Activated CD4-positive, alpha-beta T cell treated with anti-CD3 and anti-CD28 coated beads, Interleukin-2, amount 10 ng/mL, durations not matched to agents 7 days and 5 days (primary cell): ENCODE data around the gene EIF5A. TPM values are rescaled to one million over a fixed set of nuclear protein-coding genes. Genes with fewer than 3 reads are reported as not detected.
A peak's percentile ranks its signal among the peaks of the same experiment; 100 is the strongest.

Experiments used
- CTCF ChIA-PET: fragments of 350-600 bp; sonication (Branson Sonifier 250); formaldehyde crosslinking; loops from one replicate; lab custom pipeline; 2021; ENCODE audit warnings: antibody characterized with exemption; lab: Charles Lee
- POLR2A ChIA-PET: fragments of 350-600 bp; sonication (Branson Sonifier 250); formaldehyde crosslinking; loops from one replicate; lab custom pipeline; 2021; ENCODE audit warnings: antibody characterized with exemption; lab: Charles Lee
- DNase-seq: peaks from one replicate; pipeline ENCODE4 v3.0.0-alpha.2; 2020
- H3K27ac Mint-ChIP-seq: one replicate; pipeline ENCODE4 v1.8.0; 2021; ENCODE audit warnings: mild to moderate bottlenecking, moderate library complexity, mixed read lengths
- H3K27me3 Mint-ChIP-seq: one replicate; pipeline ENCODE4 v1.8.0; 2021; ENCODE audit warnings: mixed read lengths
- H3K36me3 Mint-ChIP-seq: one replicate; pipeline ENCODE4 v1.8.0; 2021; ENCODE audit warnings: low read depth, mixed read lengths
- H3K4me1 Mint-ChIP-seq: one replicate; pipeline ENCODE4 v1.8.0; 2021; ENCODE audit warnings: mixed read lengths
- H3K4me3 Mint-ChIP-seq: one replicate; pipeline ENCODE4 v1.8.0; 2021; ENCODE audit warnings: mild to moderate bottlenecking, moderate library complexity, mixed read lengths
- H3K9me3 Mint-ChIP-seq: one replicate; pipeline ENCODE4 v1.8.0; 2021; ENCODE audit warnings: mixed read lengths
- total RNA-seq, 2 experiments: library from RNA; stranded (reverse); gene quantifications; one replicate each; pipeline ENCODE4 v1.2.3, GENCODE V29; 2021

Gene EIF5A
- total RNA-seq, 2 experiments from 2014 or later: 470 to 502 TPM

DNA sequence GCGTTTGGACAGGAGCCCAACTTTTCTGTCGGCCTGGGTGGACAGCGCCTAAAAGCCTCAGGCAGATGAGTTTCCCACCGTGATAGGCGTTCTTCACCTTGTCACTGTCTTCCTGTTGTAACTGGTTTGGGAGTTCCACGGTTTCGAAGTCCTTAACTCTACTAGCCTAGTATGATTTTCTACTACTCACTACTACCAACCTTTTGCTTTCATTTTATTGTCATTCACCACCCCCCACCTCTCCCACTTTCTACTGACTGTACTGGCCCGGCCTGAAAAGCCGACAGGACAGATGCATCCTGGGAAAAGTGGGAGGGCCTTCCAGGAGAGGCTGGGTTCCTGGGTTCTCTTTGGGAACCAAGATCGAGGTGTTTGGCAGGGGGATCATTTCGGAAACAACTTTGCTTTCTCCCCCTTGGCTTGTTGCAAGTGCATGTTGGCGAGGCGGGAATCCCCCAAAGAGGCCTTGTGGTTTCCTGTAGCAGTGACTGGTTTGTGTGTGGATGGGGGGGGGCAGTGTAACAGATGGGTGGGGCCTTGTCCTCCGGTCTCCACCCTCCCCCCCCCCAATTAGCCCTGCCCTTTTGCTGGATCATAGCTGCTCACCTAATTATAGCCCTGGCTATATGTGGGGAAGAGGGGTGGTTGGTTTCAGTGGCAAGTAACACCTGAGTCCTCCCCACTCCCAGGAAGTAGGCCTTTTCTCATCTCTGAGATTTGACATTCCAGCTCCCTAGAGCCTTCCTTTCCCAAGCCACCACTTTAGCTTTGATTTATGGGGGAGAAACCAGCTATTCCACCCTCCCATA, 1.4 kb downstream of the EIF5A start:
- H3K4me1 Mint-ChIP-seq: peaks cover 53% of the 10 kb centered on the region
- DNase-seq: peak; percentile 89
- H3K9me3 Mint-ChIP-seq: no peaks in the 10 kb centered on the region
- H3K27ac Mint-ChIP-seq: peak overlapping the region; percentile 99
- ChIA-PET POLR2A (interaction anchor here (0.6 kb wide), 1 partner anchor 64 kb away, joined by 5 read pairs; no protein-coding TSS in a partner anchor), CTCF (interaction anchor here (1.0 to 1.8 kb wide), 4 partner anchors 12 to 88 kb away, joined by 3 to 6 read pairs (median 3); no protein-coding TSS in a partner anchor)
- H3K27me3 Mint-ChIP-seq: no peaks in the 10 kb centered on the region
- H3K36me3 Mint-ChIP-seq: peaks cover 52% of the 10 kb centered on the region
- peak overlapping the region; percentile 96 for H3K4me3 Mint-ChIP-seq

DNA sequence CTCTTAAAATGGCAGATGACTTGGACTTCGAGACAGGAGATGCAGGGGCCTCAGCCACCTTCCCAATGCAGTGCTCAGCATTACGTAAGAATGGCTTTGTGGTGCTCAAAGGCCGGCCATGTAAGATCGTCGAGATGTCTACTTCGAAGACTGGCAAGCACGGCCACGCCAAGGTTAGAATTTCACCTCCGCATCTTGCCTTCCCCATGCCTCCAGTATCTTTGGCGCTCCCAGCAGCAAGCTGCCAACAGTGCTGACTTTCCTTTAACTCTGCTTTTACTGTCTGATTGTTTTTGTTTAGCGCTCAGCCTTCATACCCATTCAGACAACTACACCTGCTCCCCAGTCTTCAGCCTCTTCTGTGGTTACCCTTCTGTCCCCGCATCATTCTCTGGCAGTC, 2.2 kb downstream of the EIF5A start:
- H3K4me3 Mint-ChIP-seq: peak overlapping the region; percentile 96
- H3K27me3 Mint-ChIP-seq: no peaks in the 10 kb centered on the region
- CTCF ChIA-PET: interaction anchor here (1.1 to 1.8 kb wide), 4 partner anchors 12 to 25 kb away, joined by 3 to 6 read pairs (median 4); no protein-coding TSS in a partner anchor
- no peak for DNase-seq
- POLR2A ChIA-PET: interaction anchor here (0.5 to 0.6 kb wide), 2 partner anchors 64 to 139 kb away, joined by 3 to 5 read pairs; no protein-coding TSS in a partner anchor
- H3K36me3 Mint-ChIP-seq: peaks cover 58% of the 10 kb centered on the region
- H3K9me3 Mint-ChIP-seq: no peaks in the 10 kb centered on the region
- peak overlapping the region; percentile 99 for H3K27ac Mint-ChIP-seq
- peaks cover 61% of the 10 kb centered on the region for H3K4me1 Mint-ChIP-seq

DNA sequence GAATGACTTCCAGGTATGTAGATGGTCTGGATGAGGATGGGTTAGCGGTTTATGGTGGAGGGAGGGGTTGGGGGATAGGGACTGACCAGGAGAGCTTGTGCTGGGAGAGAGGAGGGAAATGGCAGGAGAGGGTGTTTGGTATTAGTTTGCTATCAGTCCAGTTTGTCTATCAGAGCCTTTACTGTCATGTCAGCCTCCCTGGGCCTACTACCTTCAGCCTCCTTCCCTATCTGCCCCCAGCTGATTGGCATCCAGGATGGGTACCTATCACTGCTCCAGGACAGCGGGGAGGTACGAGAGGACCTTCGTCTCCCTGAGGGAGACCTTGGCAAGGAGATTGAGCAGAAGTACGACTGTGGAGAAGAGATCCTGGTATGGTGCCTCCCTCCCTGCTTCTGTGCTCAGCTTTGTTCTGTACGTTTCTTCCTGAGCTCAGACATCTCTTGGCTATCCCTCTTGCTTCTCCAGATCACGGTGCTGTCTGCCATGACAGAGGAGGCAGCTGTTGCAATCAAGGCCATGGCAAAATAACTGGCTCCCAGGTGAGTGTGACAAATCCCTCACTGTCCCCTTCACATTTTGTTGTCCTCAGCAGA, 3.8 kb downstream of the EIF5A start:
- H3K4me1 Mint-ChIP-seq: peaks cover 63% of the 10 kb centered on the region
- ChIA-PET CTCF (interaction anchor here (0.7 to 1.8 kb wide), 5 partner anchors 10 to 249 kb away, joined by 3 to 6 read pairs (median 4); no protein-coding TSS in a partner anchor), POLR2A (no interaction called here)
- peaks cover 62% of the 10 kb centered on the region for H3K36me3 Mint-ChIP-seq
- H3K27ac Mint-ChIP-seq: no peak overlapping the region
- peak overlapping the region; percentile 96 for H3K4me3 Mint-ChIP-seq
- no peaks in the 10 kb centered on the region for H3K9me3 Mint-ChIP-seq
- DNase-seq: no peak
- H3K27me3 Mint-ChIP-seq: no peaks in the 10 kb centered on the region

DNA sequence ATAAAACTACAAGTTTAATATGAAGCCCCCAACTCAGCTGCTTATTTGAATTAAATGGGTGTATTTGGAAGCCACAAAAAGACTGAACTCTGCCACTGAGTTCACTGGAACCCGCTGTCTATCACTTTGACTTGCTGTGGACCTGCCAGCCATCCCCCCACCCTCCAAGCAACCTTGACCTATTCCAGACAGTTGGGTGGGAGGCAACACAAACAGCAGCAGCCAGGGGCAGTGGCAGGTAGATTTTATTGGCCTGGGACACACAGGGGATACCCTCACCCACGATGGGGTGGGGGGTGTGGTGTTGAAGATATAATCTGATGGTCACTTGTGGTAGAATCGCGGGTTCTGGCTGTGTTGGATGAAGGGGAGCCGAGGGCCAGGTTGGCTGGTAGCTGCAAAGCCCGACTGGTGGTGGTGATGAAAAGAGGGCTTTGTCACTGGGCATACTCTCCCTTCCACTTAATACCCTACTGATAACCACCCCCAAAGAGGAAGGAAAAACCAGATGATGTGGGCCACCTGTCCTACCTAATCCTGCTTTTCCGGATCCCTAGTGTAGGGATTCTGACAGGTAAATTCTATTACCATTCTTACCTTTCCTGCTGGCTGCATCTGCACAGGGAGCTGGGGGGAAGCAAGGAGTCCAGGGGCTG, 5.1 kb downstream of the EIF5A start:
- H3K9me3 Mint-ChIP-seq: no peaks in the 10 kb centered on the region
- H3K27ac Mint-ChIP-seq: peak overlapping the region; percentile 78
- CTCF ChIA-PET: interaction anchor here (0.7 to 1.8 kb wide), 3 partner anchors 10 to 25 kb away, joined by 3 to 4 read pairs (median 4); no protein-coding TSS in a partner anchor
- no peak overlapping the region for H3K4me3 Mint-ChIP-seq
- peaks cover 61% of the 10 kb centered on the region for H3K4me1 Mint-ChIP-seq
- DNase-seq: no peak
- H3K27me3 Mint-ChIP-seq: no peaks in the 10 kb centered on the region
- peaks cover 63% of the 10 kb centered on the region for H3K36me3 Mint-ChIP-seq
- POLR2A ChIA-PET: interaction anchor here (0.6 kb wide), 1 partner anchor 72 kb away, joined by 3 read pairs; no protein-coding TSS in a partner anchor

DNA sequence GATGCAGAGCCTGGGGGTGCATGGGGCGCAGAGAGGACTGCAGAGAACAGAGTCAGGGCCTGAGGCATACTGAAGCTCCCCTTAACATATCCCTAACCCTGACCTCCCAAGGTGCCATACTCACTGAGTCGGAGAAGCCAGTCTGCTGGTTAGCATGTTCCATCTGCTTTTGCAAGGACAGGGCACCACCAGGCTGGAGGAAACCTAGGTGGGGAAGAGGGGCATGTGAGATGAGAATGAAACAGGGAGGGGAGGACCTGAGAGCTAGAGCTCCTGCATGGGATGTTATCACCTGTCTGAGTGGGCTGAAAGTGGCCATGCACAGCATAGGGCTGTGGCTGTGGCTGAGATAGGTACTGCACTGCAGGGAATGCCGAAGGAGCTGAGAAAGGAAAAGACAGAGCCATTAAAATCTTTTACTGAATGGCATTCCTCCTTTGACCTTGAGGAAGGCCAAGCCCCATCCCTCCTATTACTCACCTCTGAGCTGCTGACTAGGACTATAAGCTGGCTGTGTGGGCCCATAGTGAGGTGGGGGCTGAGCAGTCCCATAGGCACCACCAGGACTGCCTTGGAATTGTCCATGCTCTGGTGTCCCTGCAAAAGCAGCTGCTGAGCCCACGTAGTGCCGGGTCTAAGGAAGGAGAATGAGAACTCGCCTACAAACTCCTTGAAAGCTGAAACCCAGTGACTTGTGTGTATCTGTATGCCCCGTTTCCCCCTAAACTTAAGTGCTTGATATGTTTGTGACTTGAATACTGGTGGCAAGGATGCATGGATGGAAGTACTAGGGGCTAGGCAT, 5.9 kb downstream of the EIF5A start:
- CTCF ChIA-PET: interaction anchor here (0.5 to 1.8 kb wide), 5 partner anchors 9 to 345 kb away, joined by 3 to 4 read pairs (median 4); no protein-coding TSS in a partner anchor
- POLR2A ChIA-PET: interaction anchor here (0.5 kb wide), 1 partner anchor 370 kb away, joined by 3 read pairs; no protein-coding TSS in a partner anchor
- H3K36me3 Mint-ChIP-seq: peaks cover 67% of the 10 kb centered on the region
- H3K27me3 Mint-ChIP-seq: no peaks in the 10 kb centered on the region
- H3K4me3 Mint-ChIP-seq: peak overlapping the region; percentile 83
- no peaks in the 10 kb centered on the region for H3K9me3 Mint-ChIP-seq
- H3K27ac Mint-ChIP-seq: peak overlapping the region; percentile 84
- DNase-seq: no peak
- H3K4me1 Mint-ChIP-seq: peaks cover 61% of the 10 kb centered on the region

DNA sequence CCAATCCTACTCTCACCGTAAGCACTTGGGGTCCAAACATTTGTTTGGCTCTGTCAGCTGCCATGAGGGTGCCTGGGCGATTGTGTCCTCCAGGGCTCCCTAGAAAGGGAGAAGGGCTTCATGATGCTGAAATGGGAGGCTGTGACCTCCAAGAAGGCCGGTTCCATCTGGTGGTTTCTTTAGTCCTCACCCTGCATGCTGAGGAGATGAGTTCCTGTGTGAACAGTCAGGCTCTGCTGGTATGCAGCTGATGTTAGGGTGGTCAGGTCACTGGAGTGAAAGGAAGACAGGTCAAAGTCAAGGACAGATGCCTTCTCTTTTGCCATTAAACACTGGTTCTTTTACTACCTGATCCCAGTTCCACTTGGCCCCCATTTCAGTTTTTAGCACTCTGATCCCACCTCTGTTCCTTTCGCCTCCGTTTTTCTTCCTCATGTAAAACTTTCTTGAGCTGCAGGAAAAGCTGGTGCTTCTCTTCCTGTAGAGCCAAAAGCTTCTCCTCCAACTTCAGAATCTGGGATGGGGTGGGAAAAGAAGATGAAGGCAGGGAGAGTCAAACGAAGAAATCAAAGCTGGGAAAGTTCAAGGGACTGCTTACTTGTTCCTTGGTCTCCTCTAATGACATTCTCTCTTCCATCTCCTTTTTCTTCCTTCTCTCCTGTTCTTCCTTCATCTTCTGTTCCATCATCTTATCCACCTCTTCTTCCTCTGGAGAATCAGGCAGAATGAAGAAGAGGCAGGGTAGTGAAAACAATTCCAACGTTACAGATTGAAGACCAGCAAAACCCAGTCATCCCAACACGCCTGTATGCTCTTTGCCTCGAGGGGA, 6.7 kb downstream of the EIF5A start:
- H3K4me3 Mint-ChIP-seq: peak overlapping the region; percentile 83
- peaks cover 63% of the 10 kb centered on the region for H3K36me3 Mint-ChIP-seq
- CTCF ChIA-PET: interaction anchor here (0.9 to 2.2 kb wide), 5 partner anchors 8 to 247 kb away, joined by 3 to 11 read pairs (median 4); no protein-coding TSS in a partner anchor
- no peaks in the 10 kb centered on the region for H3K27me3 Mint-ChIP-seq
- peak overlapping the region; percentile 84 for H3K27ac Mint-ChIP-seq
- POLR2A ChIA-PET: interaction anchor here (1.3 kb wide), 1 partner anchor 15 kb away, joined by 6 read pairs; the partner anchor contains the start of gene NEURL4
- H3K4me1 Mint-ChIP-seq: peaks cover 56% of the 10 kb centered on the region
- H3K9me3 Mint-ChIP-seq: no peaks in the 10 kb centered on the region
- no peak for DNase-seq

DNA sequence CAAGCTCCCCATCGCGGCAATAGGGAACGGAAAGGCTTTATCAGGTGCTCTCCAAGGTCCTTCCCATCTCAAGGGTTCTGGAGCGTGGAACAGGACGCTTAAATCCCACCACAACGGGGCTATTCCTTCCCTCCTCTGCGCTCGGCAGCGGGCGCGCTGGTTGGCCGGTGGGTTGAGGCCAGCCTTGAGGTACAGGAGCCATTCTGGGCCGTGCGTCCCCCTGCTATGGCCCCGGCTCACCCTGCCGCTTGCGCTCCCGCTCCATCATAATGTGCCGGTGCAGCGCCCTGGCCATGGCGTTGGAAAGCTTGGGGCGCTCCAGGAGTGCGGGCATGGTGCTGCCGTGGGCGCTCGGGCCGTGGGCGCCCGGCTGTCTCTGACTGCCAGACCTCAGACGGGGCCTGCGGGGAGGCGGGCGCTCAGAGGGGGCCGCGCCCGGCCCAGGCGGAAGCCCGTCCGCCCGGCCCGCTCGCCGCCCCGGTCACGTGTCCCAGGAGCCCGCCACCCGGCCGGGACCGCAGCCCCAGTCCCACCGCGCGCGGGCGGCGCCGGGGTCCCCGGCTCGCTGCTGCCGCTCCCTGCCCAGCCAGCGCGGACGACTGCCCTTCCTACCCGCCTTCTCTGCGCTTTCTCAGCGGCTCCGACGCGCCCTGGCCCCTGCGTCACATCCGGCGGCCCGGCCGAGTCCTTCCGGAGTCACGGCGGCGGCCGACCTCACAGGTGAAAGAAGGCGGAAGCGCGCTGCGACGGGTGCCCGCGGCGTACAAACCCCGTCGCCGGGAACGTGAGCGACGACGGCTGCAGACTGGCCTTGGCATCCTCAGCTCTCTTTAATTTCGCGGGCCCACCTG, 7.5 kb downstream of the EIF5A start, which contains the start of gene GPS2:
TSS of gene GPS2 (minus strand) at position 642 of the 851 bp plus-strand sequence. CDS start at position 334, 308 bp downstream.
- H3K36me3 Mint-ChIP-seq: peaks cover 54% of the 10 kb centered on the region
- POLR2A ChIA-PET: interaction anchor here (0.6 to 1.3 kb wide), 2 partner anchors 14 to 32 kb away, joined by 3 to 6 read pairs; partner anchors contain the start of gene NEURL4
- CTCF ChIA-PET: interaction anchor here (1.0 to 2.2 kb wide), 3 partner anchors 10 to 246 kb away, joined by 3 to 11 read pairs (median 4); no protein-coding TSS in a partner anchor
- H3K4me3 Mint-ChIP-seq: peak within 1 kb of the TSS; percentile 90
- H3K27me3 Mint-ChIP-seq: no peaks in the 10 kb centered on the region
- no peaks in the 10 kb centered on the region for H3K9me3 Mint-ChIP-seq
- peak within 1 kb of the TSS; percentile 94 for H3K27ac Mint-ChIP-seq
- peak; percentile 94 for DNase-seq
- peaks cover 48% of the 10 kb centered on the region for H3K4me1 Mint-ChIP-seq

DNA sequence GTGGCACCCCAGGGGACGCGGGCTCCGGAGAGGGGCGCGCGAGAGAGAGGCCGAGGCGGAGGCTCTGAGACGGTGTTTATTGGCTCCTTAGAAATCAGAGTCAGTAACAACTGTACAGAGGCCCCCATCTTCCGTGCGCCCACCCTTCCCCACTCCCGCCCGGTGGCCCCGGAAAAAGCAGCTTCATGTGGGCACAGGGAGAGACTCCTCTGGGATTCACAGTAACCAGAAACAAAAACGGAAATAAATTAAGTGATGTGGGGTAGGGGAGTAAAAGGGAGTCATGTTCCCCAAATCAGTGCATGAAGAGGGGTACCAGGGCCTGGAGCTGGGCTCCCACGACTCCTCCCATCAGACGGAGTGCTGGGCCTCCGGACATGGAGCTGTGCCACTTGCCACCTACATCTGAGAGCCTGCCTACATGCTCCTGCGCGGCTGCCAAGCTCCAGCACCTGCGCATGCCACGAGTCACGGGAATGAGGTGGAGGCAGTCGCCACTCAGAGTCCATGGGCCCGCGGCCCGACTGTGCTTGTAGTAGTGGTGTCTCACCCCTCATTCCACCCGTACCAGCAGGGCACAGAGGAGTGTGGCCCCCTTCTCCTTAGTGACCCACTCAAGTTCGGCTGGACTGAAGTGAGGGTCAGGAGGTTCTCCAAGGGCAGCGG, 8.3 kb downstream of the EIF5A start:
- Mint-ChIP-seq H3K27ac (peak overlapping the region; percentile 94), H3K27me3 (no peaks in the 10 kb centered on the region), H3K4me3 (peak overlapping the region; percentile 90), H3K9me3 (no peaks in the 10 kb centered on the region), H3K4me1 (peaks cover 40% of the 10 kb centered on the region), H3K36me3 (peaks cover 47% of the 10 kb centered on the region)
- POLR2A ChIA-PET: interaction anchor here (0.6 kb wide), 1 partner anchor 31 kb away, joined by 3 read pairs; no protein-coding TSS in a partner anchor
- CTCF ChIA-PET: interaction anchor here (1.6 to 2.2 kb wide), 2 partner anchors 10 to 22 kb away, joined by 4 to 11 read pairs; no protein-coding TSS in a partner anchor
- DNase-seq: no peak

DNA sequence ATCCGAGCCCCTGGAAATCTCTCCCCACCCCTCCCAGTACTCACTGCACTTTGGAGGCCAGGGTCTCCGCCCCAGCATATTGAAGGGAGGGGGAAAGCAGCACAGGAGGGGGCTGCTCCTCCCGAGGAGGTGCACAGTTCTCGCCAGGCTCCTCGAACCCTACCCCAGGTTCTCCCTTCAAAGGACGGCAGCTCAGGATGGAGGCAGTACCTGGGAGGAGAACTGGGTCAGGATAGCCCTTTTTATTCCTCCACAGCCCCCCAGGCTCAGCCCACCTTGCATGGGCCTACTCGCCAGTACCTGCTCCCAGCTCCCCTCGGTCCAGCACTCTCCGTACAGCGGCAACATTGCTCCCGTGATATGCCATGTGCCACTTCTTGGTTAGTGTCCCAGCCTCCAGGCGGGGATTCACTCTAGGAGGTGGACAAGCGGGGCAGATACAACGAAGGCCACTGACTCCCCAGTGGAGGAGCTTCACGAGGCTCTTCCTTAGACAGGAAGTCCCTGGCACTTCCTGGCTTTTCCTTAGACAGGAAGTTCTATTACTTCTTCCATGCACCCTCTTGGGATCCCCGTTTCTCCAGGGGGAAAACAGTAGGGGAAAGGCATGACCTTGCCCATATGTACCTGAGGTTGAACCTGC, 9.9 kb downstream of the EIF5A start:
- peak overlapping the region; percentile 28 for H3K27ac Mint-ChIP-seq
- H3K27me3 Mint-ChIP-seq: no peaks in the 10 kb centered on the region
- peaks cover 48% of the 10 kb centered on the region for H3K36me3 Mint-ChIP-seq
- H3K4me3 Mint-ChIP-seq: no peak overlapping the region
- H3K4me1 Mint-ChIP-seq: peaks cover 30% of the 10 kb centered on the region
- H3K9me3 Mint-ChIP-seq: no peaks in the 10 kb centered on the region
- ChIA-PET POLR2A (no interaction called here), CTCF (interaction anchor here (0.7 to 1.7 kb wide), 4 partner anchors 12 to 119 kb away, joined by 3 to 4 read pairs (median 4); partner anchors contain the start of genes ACAP1 and SLC2A4)
- DNase-seq: no peak
